ENCODE measurements around the gene ZC3H12D. TPM values are rescaled to one million over a fixed set of nuclear protein-coding genes. Genes with fewer than 3 reads are reported as not detected.
"Not testable (repeated sequence)": the region's sequence is repeated elsewhere in the genome, so short reads cannot be mapped to it uniquely, and the experiment has no call there.

The ZC3H12D gene
- total RNA-seq, 4 donors from 2014 or later = 0.63 to 5.8 (median 0.87) TPM

- H3K9me3 ChIP-seq; H3K27ac ChIP-seq (replicated peaks in 1 of 4); H3K27me3 ChIP-seq; H3K36me3 ChIP-seq; DNase-seq (ENCODE audit: extremely low spot score); intact Hi-C loops (cut with DNase I); H3K4me3 ChIP-seq; H3K4me1 ChIP-seq: not testable (repeated sequence)
- 92% methylated on average over 4 of the region's 4 CpGs for WGBS
These were observed 10.0 kb upstream of the ZC3H12D start for GRCh38 chr6:149494810-149495209.

DNA sequence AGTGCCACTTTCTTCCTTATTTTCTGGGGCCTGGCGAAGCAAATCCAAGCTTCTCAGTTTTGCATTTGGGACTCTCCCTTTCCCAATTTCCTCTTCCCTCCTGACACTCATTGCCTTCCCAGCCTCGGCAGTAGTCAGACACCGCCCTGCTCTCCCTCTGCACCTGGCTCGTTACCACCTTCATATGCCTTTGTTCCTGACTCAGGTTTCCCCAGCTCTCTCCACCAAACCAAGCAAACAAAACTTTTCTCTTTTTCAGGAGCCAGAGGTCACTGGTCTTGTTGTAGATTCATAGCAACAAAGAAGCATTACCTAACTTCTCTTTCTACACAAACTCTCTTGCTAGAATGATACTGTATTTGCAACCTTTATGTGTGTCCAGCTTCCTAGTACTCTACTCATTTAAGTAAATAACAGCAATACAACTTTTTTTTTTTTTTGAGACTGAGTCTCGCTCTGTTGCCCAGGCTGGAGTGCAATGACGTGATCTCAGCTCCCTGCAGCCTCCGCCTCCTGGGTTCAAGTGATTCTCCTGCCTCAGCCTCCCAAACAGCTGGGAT lies 9.0 kb upstream of the ZC3H12D start:
- no peaks in the 10 kb centered on the region for H3K9me3 ChIP-seq
- no peaks in the 10 kb centered on the region for H3K36me3 ChIP-seq
- no peaks in the 10 kb centered on the region for H3K27me3 ChIP-seq
- DNase-seq (ENCODE audit: extremely low spot score) = no peak
- WGBS = 89% methylated on average over 7 of the region's 7 CpGs
- H3K4me3 ChIP-seq = no peak overlapping the region
- no peaks in the 10 kb centered on the region for H3K4me1 ChIP-seq
- no peak overlapping the region for H3K27ac ChIP-seq (replicated peaks in 1 of 4)
- TF ChIP-seq EP300 (IDR thresholded peaks at IDR 0.05) = no peak
- no peak for TF ChIP-seq POLR2AphosphoS5 (IDR thresholded peaks at IDR 0.05)
- TF ChIP-seq CTCF (IDR thresholded peaks at IDR 0.05) = no peak
- no peak for TF ChIP-seq POLR2A (IDR thresholded peaks at IDR 0.05; ENCODE audit: low read depth)
- intact Hi-C loops (cut with DNase I) = no loop called here

DNA sequence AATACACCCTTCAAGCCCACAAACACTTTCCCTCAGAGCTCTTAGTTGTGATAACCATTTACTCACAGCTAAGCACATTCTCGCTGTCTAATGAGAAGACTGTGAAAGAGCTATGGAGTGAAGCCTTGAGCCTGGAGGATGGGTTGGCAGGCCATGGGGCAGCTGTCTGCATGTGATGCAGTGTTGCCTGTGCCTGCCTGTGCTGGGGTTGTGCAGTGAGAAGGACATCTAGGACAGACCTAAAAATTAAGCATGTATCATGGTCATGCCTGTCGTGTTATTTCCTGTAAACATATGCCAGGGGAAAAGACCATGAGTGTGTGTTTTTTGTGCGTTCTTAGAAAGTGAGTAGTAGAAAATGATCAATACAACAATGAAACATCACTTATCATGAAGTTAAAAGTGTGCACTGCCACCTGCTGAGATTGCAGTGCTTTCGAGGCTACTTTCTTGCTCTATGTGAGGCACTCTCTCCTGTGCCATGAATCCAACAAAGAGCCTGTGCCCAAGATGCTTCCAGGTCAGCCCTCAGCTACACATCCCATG lies 8.1 kb upstream of the ZC3H12D start:
- WGBS = 86% methylated on average over 4 of the region's 4 CpGs
- DNase-seq (ENCODE audit: extremely low spot score) = no peak
- Histone ChIP-seq H3K9me3 (no peaks in the 10 kb centered on the region), H3K27me3 (no peaks in the 10 kb centered on the region), H3K27ac (replicated peaks in 1 of 4) (no peak overlapping the region), H3K4me3 (no peak overlapping the region), H3K36me3 (no peaks in the 10 kb centered on the region), H3K4me1 (no peaks in the 10 kb centered on the region)
- intact Hi-C loops (cut with DNase I) = no loop called here
- no peak for TF ChIP-seq POLR2A (IDR thresholded peaks at IDR 0.05; ENCODE audit: low read depth)
- TF ChIP-seq CTCF (IDR thresholded peaks at IDR 0.05) = no peak
- TF ChIP-seq EP300 (IDR thresholded peaks at IDR 0.05) = no peak
- no peak for TF ChIP-seq POLR2AphosphoS5 (IDR thresholded peaks at IDR 0.05)

GRCh38 chr6:149489967-149490366 lies 5.2 kb upstream of the ZC3H12D start:
- Histone ChIP-seq H3K36me3 (no peaks in the 10 kb centered on the region), H3K4me3 (no peak overlapping the region), H3K27ac (replicated peaks in 1 of 4) (no peak overlapping the region), H3K27me3 (no peaks in the 10 kb centered on the region), H3K9me3 (no peaks in the 10 kb centered on the region), H3K4me1 (peaks cover 3 to 9% (median 7%) of the 10 kb centered on the region in 4 donors)
- whole genome bisulfite sequencing = 87% methylated on average over 4 of the region's 4 CpGs
- no peak for DNase-seq (ENCODE audit: extremely low spot score)
- intact Hi-C loops (cut with DNase I) = no loop called here
- TF ChIP-seq CTCF (IDR thresholded peaks at IDR 0.05) (no peak), POLR2AphosphoS5 (IDR thresholded peaks at IDR 0.05) (no peak), POLR2A (IDR thresholded peaks at IDR 0.05; ENCODE audit: low read depth) (no peak), EP300 (IDR thresholded peaks at IDR 0.05) (no peak)

DNA sequence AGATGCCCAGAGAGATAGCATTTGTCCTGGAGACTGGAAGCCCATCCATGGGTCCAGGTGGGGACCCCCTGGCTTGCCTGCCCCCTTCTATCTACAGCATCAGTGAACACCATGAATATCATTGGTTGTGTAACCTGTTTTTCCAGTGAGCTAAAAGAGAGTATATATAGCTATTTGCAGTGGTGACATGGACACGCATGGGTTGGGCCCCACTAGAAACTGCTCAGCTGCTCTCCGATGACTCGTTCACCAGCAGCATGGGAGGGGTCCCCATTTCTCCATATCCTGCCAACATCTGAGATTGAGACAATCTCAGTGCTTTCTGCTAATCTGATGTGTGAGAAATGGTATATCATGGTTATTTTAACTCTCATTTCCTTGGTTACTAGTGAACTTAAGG lies 4.0 kb upstream of the ZC3H12D start:
- 42% methylated on average over 3 of the region's 3 CpGs for WGBS
- no peaks in the 10 kb centered on the region for H3K36me3 ChIP-seq
- TF ChIP-seq POLR2AphosphoS5 (IDR thresholded peaks at IDR 0.05) (no peak), EP300 (IDR thresholded peaks at IDR 0.05) (no peak), CTCF (IDR thresholded peaks at IDR 0.05) (no peak), POLR2A (IDR thresholded peaks at IDR 0.05; ENCODE audit: low read depth) (no peak)
- DNase-seq (ENCODE audit: extremely low spot score) = no peak
- no peaks in the 10 kb centered on the region for H3K9me3 ChIP-seq
- intact Hi-C loops (cut with DNase I) = no loop called here
- H3K27ac ChIP-seq (replicated peaks in 1 of 4) = no peak overlapping the region
- no peaks in the 10 kb centered on the region for H3K27me3 ChIP-seq
- peaks cover 9 to 15% (median 11%) of the 10 kb centered on the region in 4 donors for H3K4me1 ChIP-seq
- H3K4me3 ChIP-seq = no peak overlapping the region
